H9 (cell line): ENCODE data around the gene SEMA3C. TPM values are rescaled to one million over a fixed set of nuclear protein-coding genes. Genes with fewer than 3 reads are reported as not detected.
A peak's percentile ranks its signal among the peaks of the same experiment; 100 is the strongest.

ENCODE experiments used
- DNase-seq: peaks from one replicate; pipeline ENCODE4 v3.0.0-alpha.2; 2017
- H2AFZ ChIP-seq: one replicate; pipeline ENCODE4 v1.6.1; 2013; ENCODE audit warnings: mild to moderate bottlenecking, low read length, control low read depth, moderate library complexity
- H2AK5ac ChIP-seq: 2 replicates; pipeline ENCODE4 v1.6.1; 2013; ENCODE audit warnings: low read length, control low read depth, mixed read lengths; ENCODE audit not compliant: insufficient read length
- H2BK120ac ChIP-seq: one replicate; pipeline ENCODE4 v1.6.1; 2013; ENCODE audit warnings: low read depth, mild to moderate bottlenecking, low read length, control low read depth, inconsistent platforms; ENCODE audit not compliant: poor library complexity, severe bottlenecking
- H2BK12ac ChIP-seq: 2 replicates; pipeline ENCODE4 v1.6.1; 2013; ENCODE audit warnings: low read length, control low read depth, mixed read lengths, low read depth; ENCODE audit not compliant: insufficient read length
- H2BK15ac ChIP-seq: 2 replicates; pipeline ENCODE4 v1.6.1; 2013; ENCODE audit warnings: low read depth, low read length, control low read depth
- H2BK20ac ChIP-seq: one replicate; pipeline ENCODE4 v1.6.1; 2013; ENCODE audit warnings: low read depth, mild to moderate bottlenecking, low read length, control low read depth, inconsistent platforms; ENCODE audit not compliant: poor library complexity, severe bottlenecking
- H2BK5ac ChIP-seq: 2 replicates; pipeline ENCODE4 v1.6.1; 2013; ENCODE audit warnings: low read length, control low read depth, mixed read lengths; ENCODE audit not compliant: insufficient read length
- H3K14ac ChIP-seq: 2 replicates; pipeline ENCODE4 v1.6.1; 2013; ENCODE audit warnings: low read length, control low read depth; ENCODE audit not compliant: insufficient read depth
- H3K18ac ChIP-seq: 2 replicates; pipeline ENCODE4 v1.6.1; 2013; ENCODE audit warnings: low read depth, mild to moderate bottlenecking, mixed read lengths, low read length, control low read depth; ENCODE audit not compliant: insufficient read length
- H3K23ac ChIP-seq: 2 replicates; pipeline ENCODE4 v1.6.1; 2013; ENCODE audit warnings: low read length, control low read depth, mixed read lengths, low read depth; ENCODE audit not compliant: insufficient read length
- H3K23me2 ChIP-seq: 2 replicates; pipeline ENCODE4 v1.6.1; 2013; ENCODE audit warnings: low read depth, mild to moderate bottlenecking, mixed read lengths, low read length, control low read depth; ENCODE audit not compliant: insufficient read length, poor library complexity, severe bottlenecking
- H3K27ac ChIP-seq: 2 replicates; pipeline ENCODE4 v1.5.1; 2013; ENCODE audit warnings: low read length, control low read depth, mixed read lengths, low read depth; ENCODE audit not compliant: insufficient read length
- H3K27me3 ChIP-seq: 2 replicates; pipeline ENCODE4 v1.6.1; 2013; ENCODE audit warnings: low read length, control low read depth, inconsistent platforms; ENCODE audit not compliant: insufficient read depth
- H3K4ac ChIP-seq: 2 replicates; pipeline ENCODE4 v1.6.1; 2013; ENCODE audit warnings: low read depth, mild to moderate bottlenecking, control low read depth, inconsistent platforms, low read length, moderate library complexity
- H3K4me1 ChIP-seq: 2 replicates; pipeline ENCODE4 v1.6.1; 2013; ENCODE audit warnings: low read length, control low read depth, inconsistent platforms; ENCODE audit not compliant: insufficient read depth
- H3K4me2 ChIP-seq: 2 replicates; pipeline ENCODE4 v1.6.1; 2013; ENCODE audit warnings: low read length, control low read depth, mixed read lengths; ENCODE audit not compliant: insufficient read length, insufficient read depth
- H3K56ac ChIP-seq: 2 replicates; pipeline ENCODE4 v1.6.1; 2013; ENCODE audit warnings: low read depth, mild to moderate bottlenecking, mixed read lengths, low read length, control low read depth; ENCODE audit not compliant: insufficient read length
- H3K79me1 ChIP-seq: 2 replicates; pipeline ENCODE4 v1.6.1; 2013; ENCODE audit warnings: low read depth, mild to moderate bottlenecking, moderate library complexity, low read length, control low read depth, inconsistent platforms; ENCODE audit not compliant: insufficient read depth, poor library complexity, severe bottlenecking
- H3K79me2 ChIP-seq: 2 replicates; pipeline ENCODE4 v1.6.1; 2013; ENCODE audit warnings: low read length, control low read depth, inconsistent platforms; ENCODE audit not compliant: insufficient read depth
- H3K9ac ChIP-seq: 2 replicates; pipeline ENCODE4 v1.6.1; 2013; ENCODE audit warnings: low read length, control low read depth, mixed read lengths; ENCODE audit not compliant: insufficient read length; ENCODE audit errors: extremely low read depth
- H3K9me3 ChIP-seq: one replicate; pipeline ENCODE4 v1.6.1; 2013; ENCODE audit warnings: low read depth, low read length, inconsistent platforms; ENCODE audit not compliant: control insufficient read depth
- H3T11ph ChIP-seq: one replicate; pipeline ENCODE4 v1.6.1; 2013; ENCODE audit warnings: mild to moderate bottlenecking, low read length, control low read depth, inconsistent platforms
- H4K20me1 ChIP-seq: one replicate; pipeline ENCODE4 v1.6.1; 2013; ENCODE audit not compliant: control insufficient read depth, insufficient read length, insufficient read depth
- H4K5ac ChIP-seq: 2 replicates; pipeline ENCODE4 v1.6.1; 2013; ENCODE audit warnings: low read depth, mild to moderate bottlenecking, mixed read lengths, low read length, control low read depth; ENCODE audit not compliant: insufficient read length
- H4K8ac ChIP-seq: replicated peaks from 2 replicates; pipeline ENCODE4 v1.6.1; 2013; ENCODE audit warnings: low read length, control low read depth, mixed read lengths, low read depth; ENCODE audit not compliant: insufficient read length
- H4K91ac ChIP-seq: 2 replicates; pipeline ENCODE4 v1.6.1; 2013; ENCODE audit warnings: low read depth, mild to moderate bottlenecking, moderate library complexity, mixed read lengths, low read length, control low read depth; ENCODE audit not compliant: insufficient read length
- H3K27ac Mint-ChIP-seq, 3 experiments: 2 replicates in 2 of 3; 3 replicates in 1 of 3; pipeline ENCODE4 v1.8.0; 2020 to 2021; ENCODE audit warnings: mixed read lengths in 3 of 3, mild to moderate bottlenecking in 1 of 3, moderate library complexity in 1 of 3
- H3K27me3 Mint-ChIP-seq: 2 replicates; pipeline ENCODE4 v1.8.0; 2021; ENCODE audit warnings: low read depth, mild to moderate bottlenecking, moderate library complexity, mixed read lengths
- H3K36me3 Mint-ChIP-seq, 3 experiments: 2 replicates in 2 of 3; 3 replicates in 1 of 3; pipeline ENCODE4 v1.8.0; 2020 to 2021; ENCODE audit warnings: low read depth in 3 of 3, mixed read lengths in 3 of 3; ENCODE audit not compliant: insufficient read depth in 1 of 3
- H3K4me1 Mint-ChIP-seq, 2 experiments: 2 replicates each; pipeline ENCODE4 v1.8.0; 2020; ENCODE audit warnings: mixed read lengths in 2 of 2
- H3K4me3 Mint-ChIP-seq, 2 experiments: 2 replicates in 1 of 2; 3 replicates in 1 of 2; pipeline ENCODE4 v1.8.0; 2020 to 2021; ENCODE audit warnings: mild to moderate bottlenecking in 2 of 2, mixed read lengths in 2 of 2, moderate library complexity in 1 of 2
- H3K9me3 Mint-ChIP-seq, 2 experiments: 2 replicates in 1 of 2; 3 replicates in 1 of 2; pipeline ENCODE4 v1.8.0; 2020; ENCODE audit warnings: mild to moderate bottlenecking in 2 of 2, mixed read lengths in 2 of 2, moderate library complexity in 1 of 2
- WGBS: extraction: QIAGEN DNeasy Blood & Tissue Kit; methylation state at CpG from one replicate; pipeline ENCODE4 v1.1.7; 2013; ENCODE audit warnings: missing lambda C conversion rate, low lambda C conversion rate, mixed read lengths; ENCODE audit not compliant: insufficient read length; ENCODE audit errors: extremely low coverage; 5-methylcytosine and 5-hydroxymethylcytosine counted together
- total RNA-seq: library from RNA; stranded (reverse); gene quantifications from 2 replicates; pipeline ENCODE4 v1.2.1, GENCODE V29; 2021
- TF ChIP-seq, protein P1 (sequence below): fragments of 200-600 bp; sonication (generic); conservative IDR thresholded peaks from 3 replicates; pipeline ENCODE4 v1.8.0; 2021; ENCODE audit warnings: antibody characterized with exemption, mild to moderate bottlenecking

SEMA3C gene
- total RNA-seq, 1 experiment from 2014 or later: 1.6 TPM

GRCh38 chr7:80806663-80807062 is 112.2 kb downstream of the SEMA3C start:
- no peaks in the 10 kb centered on the region for H3K79me2 ChIP-seq
- no peaks in the 10 kb centered on the region for H3K27me3 Mint-ChIP-seq
- H3K14ac ChIP-seq: no peak overlapping the region; the same call in 1 of the 2 replicates
- no peak overlapping the region for H4K5ac ChIP-seq
- H3K4me2 ChIP-seq: no peak overlapping the region
- H2BK15ac ChIP-seq: no peak overlapping the region
- H3K4me3 Mint-ChIP-seq: no peak overlapping the region
- no peaks in the 10 kb centered on the region for H3K9me3 ChIP-seq
- peaks cover 0 to 5% (median 0%) of the 10 kb centered on the region in 3 experiments; a peak in 2 of 7 replicates for H3K36me3 Mint-ChIP-seq
- H2BK120ac ChIP-seq: no peak overlapping the region
- H3K79me1 ChIP-seq: no peaks in the 10 kb centered on the region
- TF ChIP-seq, protein P1, sequence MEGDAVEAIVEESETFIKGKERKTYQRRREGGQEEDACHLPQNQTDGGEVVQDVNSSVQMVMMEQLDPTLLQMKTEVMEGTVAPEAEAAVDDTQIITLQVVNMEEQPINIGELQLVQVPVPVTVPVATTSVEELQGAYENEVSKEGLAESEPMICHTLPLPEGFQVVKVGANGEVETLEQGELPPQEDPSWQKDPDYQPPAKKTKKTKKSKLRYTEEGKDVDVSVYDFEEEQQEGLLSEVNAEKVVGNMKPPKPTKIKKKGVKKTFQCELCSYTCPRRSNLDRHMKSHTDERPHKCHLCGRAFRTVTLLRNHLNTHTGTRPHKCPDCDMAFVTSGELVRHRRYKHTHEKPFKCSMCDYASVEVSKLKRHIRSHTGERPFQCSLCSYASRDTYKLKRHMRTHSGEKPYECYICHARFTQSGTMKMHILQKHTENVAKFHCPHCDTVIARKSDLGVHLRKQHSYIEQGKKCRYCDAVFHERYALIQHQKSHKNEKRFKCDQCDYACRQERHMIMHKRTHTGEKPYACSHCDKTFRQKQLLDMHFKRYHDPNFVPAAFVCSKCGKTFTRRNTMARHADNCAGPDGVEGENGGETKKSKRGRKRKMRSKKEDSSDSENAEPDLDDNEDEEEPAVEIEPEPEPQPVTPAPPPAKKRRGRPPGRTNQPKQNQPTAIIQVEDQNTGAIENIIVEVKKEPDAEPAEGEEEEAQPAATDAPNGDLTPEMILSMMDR: no peak
- 0 out of 7 replicates have a peak overlapping the region, but pooled peaks of 1 of the 3 experiments have one; percentile 15 for H3K27ac Mint-ChIP-seq
- H3K23ac ChIP-seq: no peak overlapping the region
- H3K9me3 Mint-ChIP-seq: peaks cover 0 to 5% of the 10 kb centered on the region in 2 experiments; a peak in 2 of 5 replicates
- H3T11ph ChIP-seq: no peak overlapping the region
- no peak overlapping the region for H2AK5ac ChIP-seq
- H3K56ac ChIP-seq: no peak overlapping the region
- H3K18ac ChIP-seq: no peak overlapping the region
- no peaks in the 10 kb centered on the region for H3K27me3 ChIP-seq
- H2BK20ac ChIP-seq: no peak overlapping the region
- H3K4me1 ChIP-seq: no peaks in the 10 kb centered on the region
- H2BK12ac ChIP-seq: no peak overlapping the region
- no peak for DNase-seq
- H4K8ac ChIP-seq: no peak overlapping the region
- H2BK5ac ChIP-seq: no peak overlapping the region
- H4K20me1 ChIP-seq: no peaks in the 10 kb centered on the region
- no CpG with 5 or more reads among the region's 6 CpGs for WGBS
- H3K9ac ChIP-seq: no peak overlapping the region
- no peak overlapping the region for H4K91ac ChIP-seq
- no peak overlapping the region for H3K4ac ChIP-seq
- H3K27ac ChIP-seq: no peak overlapping the region
- H2AFZ ChIP-seq: no peak overlapping the region
- no peaks in the 10 kb centered on the region for H3K23me2 ChIP-seq
- no peaks in the 10 kb centered on the region for H3K4me1 Mint-ChIP-seq
